Measurements from ENCODE around the gene CCDC112.

Gene CCDC112

DNA sequence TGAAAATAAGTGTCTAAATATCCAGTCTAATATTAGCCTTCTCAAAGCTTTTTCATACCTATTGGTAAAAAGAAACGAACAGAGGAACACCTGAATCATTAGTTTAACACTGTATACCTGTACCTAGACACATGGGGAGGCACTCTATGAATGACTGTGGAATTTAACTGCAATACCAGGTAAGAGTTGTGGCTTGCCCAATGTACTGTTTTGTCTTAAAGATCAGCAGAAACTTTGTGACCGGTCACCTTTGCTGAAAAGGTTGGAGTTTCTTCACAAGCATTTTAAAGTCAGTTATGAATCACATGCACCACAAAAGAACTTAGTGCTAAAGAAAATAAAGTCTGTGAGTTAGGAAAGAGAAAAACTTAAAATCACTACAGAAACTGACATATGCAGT lies 36.2 kb downstream of the CCDC112 start:
- DNase-seq (ENCODE audit: low spot score): no peak

- no peak for DNase-seq (ENCODE audit: low spot score)
Observed at GRCh38 chr5:115257981-115258380, 38.5 kb downstream of the CCDC112 start.

- DNase-seq (ENCODE audit: low spot score): peak; percentile 9
Observed at GRCh38 chr5:115249379-115249778, 47.1 kb downstream of the CCDC112 start.

GRCh38 chr5:115246361-115246991 lies 50.0 kb downstream of the CCDC112 start:
- DNase-seq (ENCODE audit: low spot score): peak; percentile 43

- peak; percentile 33 for DNase-seq (ENCODE audit: low spot score)
Observed at GRCh38 chr5:115243412-115243811, 53.0 kb downstream of the CCDC112 start.

DNA sequence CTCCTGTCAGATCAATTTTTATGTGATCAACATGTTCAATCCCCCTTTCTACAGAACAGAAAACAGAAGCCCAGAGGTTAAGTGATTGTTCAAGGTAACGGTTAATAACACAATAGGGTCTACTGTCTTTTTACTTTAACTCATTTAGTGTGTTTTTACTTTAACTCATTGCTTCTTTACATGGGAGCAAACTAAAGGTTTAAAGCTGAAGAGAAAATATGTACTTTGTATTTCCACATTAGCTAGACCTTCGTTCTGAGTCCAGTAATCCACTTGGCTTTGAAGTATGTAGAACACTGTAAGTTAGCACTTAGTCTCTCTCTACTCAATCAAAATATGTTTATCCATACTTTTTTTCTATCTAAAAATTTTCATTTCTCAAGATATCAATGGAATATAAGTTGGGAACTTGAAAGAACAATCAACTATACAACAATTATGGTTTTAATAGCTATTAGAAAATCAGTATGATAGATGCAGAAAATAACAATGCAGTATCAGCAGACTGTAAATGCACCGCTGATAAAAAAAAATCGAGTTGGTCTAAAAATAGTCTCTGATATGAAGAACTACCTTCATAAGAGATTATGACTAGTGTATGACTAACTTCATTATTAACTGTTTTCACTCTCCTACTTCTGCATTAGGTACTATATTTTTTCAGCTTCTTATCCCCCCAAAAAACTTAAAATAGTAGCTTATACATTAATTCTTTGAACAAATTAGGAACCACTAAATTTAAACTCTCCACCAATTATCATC lies 54.4 kb downstream of the CCDC112 start:
- DNase-seq (ENCODE audit: low spot score): no peak

- no peak for DNase-seq (ENCODE audit: low spot score)
Observed at GRCh38 chr5:115237066-115237465, 59.4 kb downstream of the CCDC112 start.

- DNase-seq (ENCODE audit: low spot score): no peak
Observed at GRCh38 chr5:115236599-115236998, 59.9 kb downstream of the CCDC112 start.

DNA sequence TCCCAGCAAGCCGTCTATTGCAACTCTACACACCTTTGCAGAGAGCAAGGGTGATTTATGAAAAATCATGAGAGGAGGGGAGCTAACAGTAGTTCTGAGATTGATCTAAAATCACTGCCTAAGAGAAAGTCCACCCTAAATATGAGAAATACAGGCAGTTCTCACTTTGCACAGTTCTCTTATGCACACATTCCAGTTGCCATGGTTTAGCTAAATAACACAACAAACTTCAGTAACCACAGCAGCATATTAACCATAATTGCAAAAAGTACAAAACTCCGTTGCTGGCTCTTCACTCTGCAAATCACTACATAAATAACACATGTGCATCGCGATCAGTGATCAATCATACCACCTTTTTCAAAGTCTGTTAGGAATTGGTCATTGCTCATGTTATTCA lies 64.9 kb downstream of the CCDC112 start:
- DNase-seq (ENCODE audit: low spot score): no peak

- no peak for DNase-seq (ENCODE audit: low spot score)
Observed at GRCh38 chr5:115229606-115230005, 66.8 kb downstream of the CCDC112 start.

GRCh38 chr5:115227281-115227680 lies 69.2 kb downstream of the CCDC112 start:
- DNase-seq (ENCODE audit: low spot score): no peak
